Hepatocyte (in vitro differentiated cells): ENCODE data around the gene PHOX2B.

ENCODE experiments used
- CTCF ChIP-seq: fragments of 200-600 bp; sonication (generic); IDR thresholded peaks from 2 replicates; pipeline ENCODE4 v1.5.1; 2016; ENCODE audit warnings: antibody characterized with exemption, mild to moderate bottlenecking; ENCODE audit not compliant: poor library complexity
- EZH2 ChIP-seq: fragments of 200-600 bp; sonication (generic); IDR thresholded peaks from 2 replicates; pipeline ENCODE4 v1.6.1; 2016; ENCODE audit warnings: antibody characterized with exemption, mild to moderate bottlenecking, borderline replicate concordance

- TF ChIP-seq CTCF (no peak), EZH2 (no peak)
Measured at GRCh38 chr4:41796545-41797210, 48.2 kb upstream of the PHOX2B start.
